Dendritic cell treated with granulocyte-macrophage colony-stimulating factor and Interleukin-4, amounts not matched to agents 40 ng/mL and 50 ng/mL, for 4 days (primary cell): ENCODE results near the gene SLC32A1.

ENCODE experiments used
- H3K27ac Mint-ChIP-seq: one replicate; pipeline ENCODE4 v1.8.0; 2022; ENCODE audit warnings: mild to moderate bottlenecking, mixed read lengths
- H3K27me3 Mint-ChIP-seq: one replicate; pipeline ENCODE4 v1.8.0; 2022; ENCODE audit warnings: mild to moderate bottlenecking, mixed read lengths
- H3K36me3 Mint-ChIP-seq: one replicate; pipeline ENCODE4 v1.8.0; 2022; ENCODE audit warnings: low read depth, mixed read lengths
- H3K4me1 Mint-ChIP-seq: one replicate; pipeline ENCODE4 v1.8.0; 2022; ENCODE audit warnings: low read depth, mixed read lengths
- H3K4me3 Mint-ChIP-seq: one replicate; pipeline ENCODE4 v1.8.0; 2022; ENCODE audit warnings: mild to moderate bottlenecking, moderate library complexity, mixed read lengths
- H3K9me3 Mint-ChIP-seq: one replicate; pipeline ENCODE4 v1.8.0; 2022; ENCODE audit warnings: mixed read lengths
- intact Hi-C: fragments of 100-400 bp; cut with micrococcal nuclease; formaldehyde crosslinking; loops from one replicate; pipeline ENCODE4 v1.15.0; 2022

Gene SLC32A1, protein sequence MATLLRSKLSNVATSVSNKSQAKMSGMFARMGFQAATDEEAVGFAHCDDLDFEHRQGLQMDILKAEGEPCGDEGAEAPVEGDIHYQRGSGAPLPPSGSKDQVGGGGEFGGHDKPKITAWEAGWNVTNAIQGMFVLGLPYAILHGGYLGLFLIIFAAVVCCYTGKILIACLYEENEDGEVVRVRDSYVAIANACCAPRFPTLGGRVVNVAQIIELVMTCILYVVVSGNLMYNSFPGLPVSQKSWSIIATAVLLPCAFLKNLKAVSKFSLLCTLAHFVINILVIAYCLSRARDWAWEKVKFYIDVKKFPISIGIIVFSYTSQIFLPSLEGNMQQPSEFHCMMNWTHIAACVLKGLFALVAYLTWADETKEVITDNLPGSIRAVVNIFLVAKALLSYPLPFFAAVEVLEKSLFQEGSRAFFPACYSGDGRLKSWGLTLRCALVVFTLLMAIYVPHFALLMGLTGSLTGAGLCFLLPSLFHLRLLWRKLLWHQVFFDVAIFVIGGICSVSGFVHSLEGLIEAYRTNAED

DNA sequence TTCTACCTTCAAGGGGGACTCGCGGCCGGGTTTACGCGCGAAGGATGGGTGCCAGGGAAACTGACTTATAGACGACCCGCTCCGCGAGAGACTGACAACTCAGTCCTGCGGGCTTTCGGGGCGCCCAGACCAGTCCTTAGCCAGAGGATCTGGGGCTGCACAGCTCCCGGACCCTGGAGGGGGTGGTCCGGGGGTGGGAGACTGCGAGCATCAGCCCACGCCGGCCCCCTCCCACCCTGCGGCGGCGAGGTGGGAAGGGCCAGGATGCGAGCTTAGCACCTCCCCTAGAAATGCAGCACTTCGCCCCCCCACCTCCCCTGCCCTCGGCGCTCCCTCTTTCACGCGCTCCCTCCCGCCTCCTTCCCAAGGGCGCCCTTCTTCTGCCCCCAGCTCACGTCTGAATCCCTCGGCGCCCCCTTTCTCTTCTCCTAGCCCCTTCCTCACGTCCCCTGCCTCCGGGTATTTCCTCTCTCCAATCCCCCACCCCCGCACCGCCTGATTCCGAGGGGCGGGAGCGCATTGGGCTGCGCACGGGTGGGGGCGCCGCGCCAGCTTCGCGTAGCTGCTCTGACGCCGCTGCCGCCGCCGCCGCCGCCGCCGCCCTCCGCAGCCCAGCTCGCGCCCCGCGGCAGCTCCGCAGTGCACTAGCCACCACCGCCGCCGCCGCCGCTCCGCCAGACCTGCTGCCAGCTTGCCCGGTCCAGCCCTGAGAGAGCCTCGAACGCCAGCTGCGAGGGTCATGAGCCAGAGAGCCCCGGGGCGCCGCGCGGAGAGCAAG is at the start of gene SLC32A1:
Gene SLC32A1, plus strand, starts transcription at position 639 of the 778 bp plus-strand sequence. CDS start 239 bp downstream, outside the sequence.
- no peaks in the 10 kb centered on the region for H3K9me3 Mint-ChIP-seq
- H3K4me3 Mint-ChIP-seq = no peak within 1 kb of the TSS
- intact Hi-C loops = no loop called here
- peaks cover 98% of the 10 kb centered on the region for H3K27me3 Mint-ChIP-seq
- H3K36me3 Mint-ChIP-seq = no peaks in the 10 kb centered on the region
- H3K4me1 Mint-ChIP-seq = peaks cover 38% of the 10 kb centered on the region
- H3K27ac Mint-ChIP-seq = no peak within 1 kb of the TSS

DNA sequence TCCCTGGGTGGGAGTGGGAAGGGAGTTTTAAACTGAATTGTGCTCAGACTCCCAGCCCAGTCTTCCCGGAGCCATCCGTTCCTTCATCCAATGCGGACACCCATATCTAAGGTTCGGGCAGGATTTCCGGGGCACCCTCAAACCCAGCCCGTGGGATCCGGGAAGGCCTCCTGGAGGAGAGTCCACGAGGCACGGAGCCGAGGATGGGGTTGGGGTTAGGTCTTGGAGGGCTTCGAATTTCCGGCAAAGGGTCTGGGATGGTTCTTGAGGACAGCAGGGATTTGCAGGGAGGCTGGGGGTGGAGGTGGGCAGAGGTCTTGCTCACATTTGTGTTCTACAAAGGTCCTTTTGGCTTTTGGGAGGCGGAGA is 49.5 kb upstream of the SLC32A1 start:
- Mint-ChIP-seq H3K9me3 (no peaks in the 10 kb centered on the region), H3K4me3 (peak overlapping the region; percentile 46), H3K27ac (no peak overlapping the region), H3K36me3 (no peaks in the 10 kb centered on the region), H3K4me1 (peaks cover 16% of the 10 kb centered on the region), H3K27me3 (peaks cover 56% of the 10 kb centered on the region)
- intact Hi-C loops = no loop called here

DNA sequence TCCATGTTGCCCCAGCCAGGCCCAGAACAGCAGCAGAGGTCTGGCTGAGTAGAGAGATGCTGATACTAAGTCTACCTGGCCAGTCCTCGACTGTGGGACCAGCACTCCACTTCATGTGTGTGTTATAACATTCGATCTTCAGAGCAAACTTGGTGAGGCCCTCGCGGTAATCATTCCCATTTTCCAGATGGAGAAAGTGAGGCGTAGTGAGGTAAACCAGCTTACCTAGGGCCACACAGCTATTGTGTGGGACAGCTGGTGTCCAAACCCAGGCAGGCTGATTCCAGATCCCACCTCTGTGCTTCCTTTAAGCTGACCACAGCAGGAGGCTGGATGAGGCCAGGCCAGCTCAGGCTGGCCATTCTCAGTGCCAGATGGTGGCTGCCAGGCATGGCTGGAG is 47.7 kb upstream of the SLC32A1 start:
- Mint-ChIP-seq H3K27me3 (peaks cover 50% of the 10 kb centered on the region), H3K27ac (no peak overlapping the region), H3K36me3 (no peaks in the 10 kb centered on the region), H3K4me1 (peaks cover 16% of the 10 kb centered on the region), H3K4me3 (no peak overlapping the region), H3K9me3 (no peaks in the 10 kb centered on the region)
- intact Hi-C loops = no loop called here

DNA sequence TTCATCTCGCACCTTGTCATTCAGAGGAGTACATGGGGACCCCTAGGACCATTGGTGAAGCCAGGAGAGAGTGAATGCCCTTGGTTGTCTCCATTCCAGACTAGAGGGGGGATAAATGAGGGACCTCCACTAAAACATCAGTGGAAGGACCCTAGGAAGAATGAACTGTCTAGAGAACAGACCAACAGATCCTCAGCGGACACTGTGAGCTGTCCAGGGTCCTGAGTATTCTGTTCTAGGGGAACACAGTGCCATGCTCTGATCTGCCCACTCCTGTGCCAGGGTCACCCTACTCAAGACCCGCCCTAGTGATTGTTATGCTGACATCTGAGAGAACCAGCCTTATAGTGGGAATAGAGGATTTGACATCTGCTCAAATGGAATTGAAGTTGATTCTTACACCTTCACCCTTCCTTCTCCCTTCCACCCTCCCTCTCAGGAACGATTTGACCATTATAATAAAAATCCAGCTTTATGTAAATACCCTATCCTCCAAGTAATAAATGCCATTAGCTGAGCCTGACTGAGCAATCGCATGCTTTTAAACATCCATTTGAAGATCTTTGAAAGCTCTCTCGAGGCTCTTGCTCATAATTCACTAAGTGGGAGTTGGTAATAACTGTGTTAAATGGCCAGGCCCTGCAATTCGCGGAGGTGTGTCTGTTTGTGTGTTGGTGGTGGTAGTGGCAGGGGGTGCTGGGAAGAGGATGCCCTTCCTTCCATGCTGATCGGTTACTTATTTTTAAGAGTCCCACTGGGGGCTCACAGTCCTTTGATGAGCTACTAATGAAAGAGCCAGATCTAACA is 43.6 kb upstream of the SLC32A1 start:
- H3K27me3 Mint-ChIP-seq = peaks cover 15% of the 10 kb centered on the region
- no peaks in the 10 kb centered on the region for H3K36me3 Mint-ChIP-seq
- no peaks in the 10 kb centered on the region for H3K9me3 Mint-ChIP-seq
- intact Hi-C loops = no loop called here
- no peak overlapping the region for H3K27ac Mint-ChIP-seq
- no peak overlapping the region for H3K4me3 Mint-ChIP-seq
- H3K4me1 Mint-ChIP-seq = no peaks in the 10 kb centered on the region

DNA sequence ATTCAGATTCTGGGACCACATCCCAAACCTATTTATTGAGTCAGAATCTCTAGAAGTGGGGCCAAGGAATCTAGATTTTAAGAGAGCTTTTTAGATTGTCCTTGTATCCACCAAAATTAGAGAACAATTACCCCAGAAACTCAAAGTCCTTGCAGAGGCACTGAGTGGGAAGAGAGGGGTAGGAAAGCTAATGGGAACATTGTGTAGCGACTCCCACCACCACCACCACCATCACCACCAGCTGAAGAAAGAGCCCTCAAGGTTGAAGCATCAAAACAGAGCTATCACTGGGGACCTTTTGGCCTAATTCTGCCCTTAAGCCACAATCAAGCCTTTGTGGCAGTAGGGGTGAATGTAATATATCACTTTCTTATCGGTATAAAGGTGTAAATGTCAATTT is 39.0 kb upstream of the SLC32A1 start:
- Mint-ChIP-seq H3K27me3 (peaks cover 12% of the 10 kb centered on the region), H3K9me3 (no peaks in the 10 kb centered on the region), H3K4me3 (no peak overlapping the region), H3K27ac (no peak overlapping the region), H3K36me3 (no peaks in the 10 kb centered on the region), H3K4me1 (no peaks in the 10 kb centered on the region)
- intact Hi-C loops = no loop called here

DNA sequence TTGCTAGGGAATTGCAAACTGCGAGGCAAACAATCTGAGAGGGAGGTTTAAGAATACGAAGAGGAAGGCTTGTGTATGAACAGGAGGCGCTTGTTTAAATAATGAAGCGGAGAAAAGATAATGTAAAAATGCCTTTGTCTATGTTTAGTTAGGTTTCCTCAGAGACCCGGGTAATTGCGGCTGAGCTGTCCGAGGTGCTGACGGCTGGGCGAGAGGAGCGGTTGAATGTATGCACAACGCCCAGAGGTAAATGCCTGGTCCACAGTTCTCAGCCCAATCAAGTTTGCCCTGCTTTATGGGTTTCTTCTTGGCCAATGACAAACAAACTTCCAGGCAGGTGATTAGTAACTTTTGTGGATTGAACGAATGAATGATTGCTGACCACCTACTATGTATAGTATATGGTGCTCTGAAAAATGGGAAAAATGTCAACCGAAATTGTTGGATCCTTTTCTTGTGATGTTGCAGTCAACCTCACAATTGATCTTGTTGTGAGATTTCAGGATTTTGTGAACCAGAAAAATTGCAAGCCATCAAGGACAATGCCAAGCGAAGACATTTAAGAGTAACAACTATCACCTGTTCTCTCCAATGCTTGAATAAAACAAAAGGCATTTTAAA is 38.3 kb upstream of the SLC32A1 start:
- Mint-ChIP-seq H3K4me1 (no peaks in the 10 kb centered on the region), H3K9me3 (no peaks in the 10 kb centered on the region), H3K27me3 (peaks cover 12% of the 10 kb centered on the region), H3K27ac (no peak overlapping the region), H3K4me3 (no peak overlapping the region), H3K36me3 (no peaks in the 10 kb centered on the region)
- intact Hi-C loops = no loop called here

DNA sequence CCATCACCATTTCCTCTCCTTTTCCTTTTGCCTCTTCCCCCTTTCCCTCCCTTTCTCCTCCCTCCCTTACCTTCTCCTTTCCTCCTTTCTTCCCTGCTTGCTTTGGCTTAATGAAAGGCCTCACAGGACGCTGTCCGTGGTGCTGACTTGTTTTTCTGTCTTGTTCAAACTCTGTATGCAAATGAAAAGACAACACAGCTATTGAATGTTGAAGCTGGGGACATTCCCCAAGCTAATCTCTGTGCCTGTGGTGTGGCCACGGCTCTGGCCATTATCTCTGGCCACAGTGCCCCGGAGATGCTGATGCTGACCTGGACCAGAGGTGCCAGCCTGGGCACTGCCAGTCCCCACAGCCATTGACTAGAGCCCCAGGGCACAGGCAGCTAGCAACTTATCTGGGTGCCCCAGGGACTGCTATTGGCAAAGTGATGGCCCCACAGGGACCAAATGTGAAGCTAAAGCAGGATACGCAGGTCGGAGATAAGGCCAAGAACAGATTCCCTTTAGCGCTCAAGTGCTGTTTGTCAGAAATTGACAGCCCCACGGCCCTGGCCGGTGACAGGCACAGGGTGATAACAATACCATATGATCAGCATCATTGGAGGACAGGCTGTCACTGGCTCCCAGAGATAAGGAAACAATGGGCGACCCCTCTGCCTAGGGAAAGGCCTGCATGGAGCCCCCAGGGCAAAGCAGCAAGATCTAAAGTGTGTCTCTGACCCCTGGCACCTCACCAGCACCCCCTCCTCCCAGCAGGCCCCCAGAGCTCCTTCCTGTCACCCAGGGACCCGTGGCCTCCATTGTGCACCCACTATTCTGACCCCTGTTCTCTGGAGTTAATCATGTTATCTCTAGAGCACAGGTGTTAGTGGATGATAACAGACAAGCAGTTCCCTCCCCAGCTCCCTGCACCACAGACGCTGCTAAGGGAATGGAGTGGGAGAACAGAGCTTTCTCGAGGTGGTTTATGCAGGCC is 31.6 kb upstream of the SLC32A1 start:
- intact Hi-C loops = no loop called here
- no peaks in the 10 kb centered on the region for H3K4me1 Mint-ChIP-seq
- H3K4me3 Mint-ChIP-seq = no peak overlapping the region
- H3K36me3 Mint-ChIP-seq = no peaks in the 10 kb centered on the region
- H3K27me3 Mint-ChIP-seq = peaks cover 10% of the 10 kb centered on the region
- H3K9me3 Mint-ChIP-seq = no peaks in the 10 kb centered on the region
- no peak overlapping the region for H3K27ac Mint-ChIP-seq

DNA sequence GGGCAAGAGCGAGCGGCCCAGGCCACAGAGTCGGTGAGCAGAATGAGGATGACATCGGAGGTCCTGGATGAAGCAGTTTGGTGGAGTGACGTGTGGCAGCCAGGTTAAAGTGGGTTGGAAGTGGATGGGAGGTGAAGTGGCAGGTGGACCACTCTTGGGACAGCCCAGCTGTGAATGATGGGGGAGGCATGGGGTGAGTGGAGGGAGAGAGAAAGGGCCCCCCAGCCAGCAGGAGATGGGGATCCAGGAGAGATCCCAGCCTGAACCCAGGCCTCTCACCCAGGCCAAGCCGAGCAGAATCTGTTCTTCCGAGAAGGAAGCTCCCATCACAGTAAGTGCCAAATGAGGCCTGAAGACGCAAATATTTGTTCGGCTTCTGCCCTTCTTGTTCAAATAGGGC is 27.0 kb upstream of the SLC32A1 start:
- no peaks in the 10 kb centered on the region for H3K36me3 Mint-ChIP-seq
- H3K4me1 Mint-ChIP-seq = no peaks in the 10 kb centered on the region
- H3K9me3 Mint-ChIP-seq = no peaks in the 10 kb centered on the region
- intact Hi-C loops = no loop called here
- H3K27ac Mint-ChIP-seq = no peak overlapping the region
- no peak overlapping the region for H3K4me3 Mint-ChIP-seq
- peaks cover 5% of the 10 kb centered on the region for H3K27me3 Mint-ChIP-seq

DNA sequence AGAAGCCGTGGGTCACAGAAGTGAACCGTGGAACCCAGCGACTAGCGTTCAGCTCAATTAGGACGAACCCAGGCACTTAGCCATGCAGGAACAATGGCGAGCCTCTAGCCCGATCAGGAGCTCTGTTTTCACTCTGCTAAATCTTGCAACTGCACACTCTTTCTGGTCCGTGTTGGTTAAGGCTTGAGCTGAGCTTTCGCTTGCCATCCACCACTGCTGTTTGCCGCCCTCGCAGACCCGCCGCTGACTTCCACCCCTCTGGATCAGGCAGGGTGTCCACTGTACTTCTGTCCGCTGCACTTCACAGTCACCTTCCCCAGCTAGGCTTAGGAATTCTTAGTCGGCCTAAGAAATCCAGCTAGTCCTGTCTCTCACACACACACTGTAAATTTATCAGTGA is 25.7 kb upstream of the SLC32A1 start:
- Mint-ChIP-seq H3K27ac (no peak overlapping the region), H3K27me3 (peaks cover 9% of the 10 kb centered on the region), H3K4me1 (no peaks in the 10 kb centered on the region), H3K36me3 (no peaks in the 10 kb centered on the region), H3K9me3 (no peaks in the 10 kb centered on the region), H3K4me3 (no peak overlapping the region)
- intact Hi-C loops = no loop called here

DNA sequence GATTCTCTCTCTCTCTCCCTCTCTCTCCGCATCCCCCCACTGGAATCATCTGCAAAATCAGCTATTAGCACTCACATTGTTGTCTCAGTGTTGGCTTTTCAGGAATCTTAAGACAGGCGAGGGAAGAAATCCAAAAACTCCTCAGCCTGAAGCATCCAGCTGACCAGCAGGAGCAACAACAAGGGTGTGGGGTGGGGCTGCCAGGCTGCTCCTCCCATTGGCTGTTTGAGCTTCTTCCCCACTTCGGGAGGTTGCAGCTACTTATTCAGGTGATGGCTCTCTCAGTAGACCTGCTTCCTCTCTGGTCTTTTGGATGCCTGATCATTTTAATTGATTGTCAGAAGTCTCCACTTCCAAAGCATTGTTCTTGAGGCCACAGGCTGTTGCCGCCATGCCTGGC is 24.1 kb upstream of the SLC32A1 start:
- no peak overlapping the region for H3K27ac Mint-ChIP-seq
- no peaks in the 10 kb centered on the region for H3K9me3 Mint-ChIP-seq
- H3K4me1 Mint-ChIP-seq = no peaks in the 10 kb centered on the region
- no peak overlapping the region for H3K4me3 Mint-ChIP-seq
- H3K36me3 Mint-ChIP-seq = no peaks in the 10 kb centered on the region
- peaks cover 10% of the 10 kb centered on the region for H3K27me3 Mint-ChIP-seq
- intact Hi-C loops = no loop called here

DNA sequence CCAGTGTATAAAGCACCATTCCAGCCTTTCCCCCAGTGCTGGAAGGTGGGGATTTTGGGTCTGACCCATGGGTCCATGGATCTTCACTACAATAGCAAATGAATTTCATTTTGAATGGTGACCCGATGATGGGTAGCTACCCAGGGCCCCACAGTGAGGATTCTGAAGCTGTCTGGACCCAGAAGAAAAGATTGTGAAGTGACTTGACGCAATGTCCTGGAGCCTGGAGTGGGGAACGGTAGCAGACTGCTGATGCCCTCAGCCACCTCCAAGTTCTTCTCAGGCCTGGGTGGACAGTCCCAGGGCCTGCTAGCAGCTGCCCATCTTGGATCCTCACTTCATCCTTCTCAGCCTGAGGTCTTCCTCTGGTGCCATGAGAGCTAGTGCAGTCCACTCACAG is 23.4 kb upstream of the SLC32A1 start:
- Mint-ChIP-seq H3K36me3 (no peaks in the 10 kb centered on the region), H3K27me3 (peaks cover 10% of the 10 kb centered on the region)

DNA sequence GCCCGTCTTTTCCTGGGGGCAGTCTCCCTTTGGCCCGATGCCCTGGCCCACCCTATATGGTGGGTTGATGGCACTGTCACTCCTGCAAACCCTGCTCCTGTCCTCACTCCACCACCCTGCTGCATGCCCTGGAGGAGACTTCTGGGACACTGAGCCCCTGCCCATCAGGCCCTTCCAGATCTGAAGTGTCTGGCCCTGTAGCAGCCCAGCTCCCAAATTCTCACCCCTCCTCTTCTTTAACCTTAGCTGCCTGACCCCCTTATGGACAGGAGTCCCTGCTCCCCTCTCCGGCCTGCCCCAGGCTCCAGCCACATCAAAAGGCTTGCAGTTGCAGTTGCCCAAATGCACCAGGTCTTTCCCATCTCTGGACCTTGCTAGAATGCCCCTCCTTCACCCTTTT is 20.8 kb upstream of the SLC32A1 start:
- Mint-ChIP-seq H3K9me3 (no peaks in the 10 kb centered on the region), H3K27ac (no peak overlapping the region), H3K36me3 (no peaks in the 10 kb centered on the region), H3K4me1 (no peaks in the 10 kb centered on the region), H3K27me3 (peaks cover 14% of the 10 kb centered on the region), H3K4me3 (no peak overlapping the region)
- intact Hi-C loops = no loop called here

More for the DNA sequence above, 23.4 kb upstream of the SLC32A1 start:
- H3K4me3 Mint-ChIP-seq = no peak overlapping the region
- H3K4me1 Mint-ChIP-seq = no peaks in the 10 kb centered on the region
- H3K9me3 Mint-ChIP-seq = no peaks in the 10 kb centered on the region
- H3K27ac Mint-ChIP-seq = no peak overlapping the region
- intact Hi-C loops = no loop called here

DNA sequence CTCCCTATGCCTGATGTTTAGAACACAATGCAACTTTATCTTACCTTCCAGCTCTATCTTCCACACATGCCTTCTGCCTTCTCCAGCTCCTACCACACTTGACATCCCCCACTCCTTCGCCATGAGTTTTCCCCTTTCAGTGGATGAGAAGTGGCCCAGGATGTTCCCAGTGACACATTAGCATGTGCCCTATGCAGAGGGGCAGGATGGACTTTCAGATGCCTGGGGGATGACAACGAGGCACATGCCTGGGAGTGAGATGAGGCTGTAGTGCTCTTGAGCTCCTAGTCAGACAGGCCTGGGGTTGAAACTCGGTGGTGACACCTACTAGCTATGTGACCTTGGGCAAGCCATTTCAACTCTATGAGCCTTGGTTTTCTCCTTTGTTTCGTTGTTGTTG is 20.1 kb upstream of the SLC32A1 start:
- peaks cover 16% of the 10 kb centered on the region for H3K27me3 Mint-ChIP-seq
- no peaks in the 10 kb centered on the region for H3K9me3 Mint-ChIP-seq
- no peak overlapping the region for H3K27ac Mint-ChIP-seq
- H3K4me1 Mint-ChIP-seq = no peaks in the 10 kb centered on the region
- no peaks in the 10 kb centered on the region for H3K36me3 Mint-ChIP-seq
- intact Hi-C loops = no loop called here
- no peak overlapping the region for H3K4me3 Mint-ChIP-seq
